ENCODE measurements around the gene TRMT1.
"Not testable (repeated sequence)": the region's sequence is repeated elsewhere in the genome, so short reads cannot be mapped to it uniquely, and the experiment has no call there.

Gene TRMT1

DNA sequence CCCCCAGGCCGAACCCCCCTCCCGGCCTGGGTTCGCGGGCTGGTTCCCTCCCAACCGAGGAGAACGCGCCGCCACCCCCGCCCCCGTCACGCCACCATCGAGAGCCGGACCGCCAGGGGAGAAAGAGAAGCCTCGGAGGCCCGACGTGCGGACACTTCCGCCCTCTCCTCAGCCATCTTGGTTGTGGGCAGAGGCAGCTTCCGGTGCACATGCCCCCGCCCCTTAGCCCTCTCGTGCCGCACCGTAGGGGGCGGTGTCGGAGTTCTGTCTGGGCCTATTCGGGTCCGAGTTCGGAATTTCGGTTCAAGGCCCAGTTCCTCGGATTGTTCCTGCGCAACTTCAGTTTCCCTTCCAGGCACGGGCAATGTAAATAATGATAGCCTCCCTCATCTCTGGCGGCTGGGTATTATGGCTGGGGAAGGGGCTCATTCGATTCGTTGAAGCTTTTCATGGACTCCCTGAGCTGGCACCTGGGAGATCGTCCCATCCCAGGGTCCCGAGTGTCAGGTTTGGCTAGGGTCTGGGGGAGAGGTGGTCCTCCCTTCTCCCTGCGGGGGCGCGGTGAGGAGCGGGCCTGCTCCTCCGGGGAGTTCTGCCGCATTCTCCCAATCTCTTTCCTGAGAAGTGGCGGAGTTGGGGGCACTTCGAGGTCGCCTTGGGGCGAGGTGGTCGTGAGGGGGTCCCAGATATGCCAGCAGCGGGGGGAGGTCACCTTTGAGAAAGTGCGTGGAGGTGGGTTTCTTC, 33.8 kb upstream of the TRMT1 start, which contains the start of the genes IER2 and STX10:
Gene IER2 (plus strand): TSS at position 225 of the 744 bp plus-strand sequence. CDS start 2,776 bp downstream, outside the sequence.
Gene STX10 (minus strand): TSS at position 189 of the 744 bp plus-strand sequence. CDS start 202 bp downstream, outside the sequence.
- DNase-seq: peak; percentile 95

DNA sequence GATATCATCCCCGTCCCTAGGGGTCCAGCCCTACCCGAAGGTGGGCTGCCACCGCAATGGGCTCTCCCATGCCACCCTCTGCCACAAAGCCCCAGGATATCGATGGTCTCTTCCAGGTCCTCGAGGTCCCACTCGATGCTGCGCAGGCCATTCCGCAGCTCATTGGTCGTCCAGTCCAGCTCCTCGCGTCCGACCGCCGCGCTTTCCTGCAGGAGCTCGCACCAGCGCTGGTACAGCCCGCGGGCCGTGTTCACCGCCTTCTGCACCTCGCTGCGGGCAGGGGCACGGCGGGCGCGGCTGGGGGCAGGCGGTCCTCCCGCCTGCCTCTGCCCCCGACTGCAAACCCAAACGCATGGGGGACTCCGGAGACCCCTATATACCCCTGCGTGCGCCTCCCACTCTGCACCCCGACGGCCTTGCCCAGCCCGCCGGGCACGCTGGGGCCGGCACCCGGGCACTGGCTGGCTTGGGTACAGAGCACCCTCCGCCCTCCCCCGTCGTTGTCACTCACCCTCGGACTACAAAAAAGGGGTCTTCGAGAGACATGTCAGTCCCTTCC, 33.2 kb upstream of the TRMT1 start:
- DNase-seq: peak; percentile 40

DNA sequence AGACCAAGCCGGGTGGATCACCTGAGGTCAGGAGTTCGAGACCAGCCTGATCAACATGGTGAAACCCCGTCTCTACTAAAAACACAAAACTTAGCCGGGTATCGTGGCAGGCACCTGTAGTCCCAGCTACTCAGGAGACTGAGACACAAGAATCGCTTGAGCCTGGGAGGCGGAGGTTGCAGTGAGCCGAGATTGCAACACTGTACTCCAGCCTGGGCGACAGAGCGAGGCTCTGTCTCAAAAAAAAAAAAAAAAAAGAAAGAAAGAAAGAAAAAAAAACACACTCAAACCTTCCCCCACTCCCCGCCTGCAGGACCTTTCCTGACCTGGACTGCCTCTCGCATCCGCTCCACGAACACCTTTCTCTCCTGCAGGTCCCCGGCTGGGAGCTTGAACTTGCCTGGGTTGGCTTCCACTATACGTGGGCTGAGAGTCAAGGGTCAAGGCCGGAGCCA, 32.7 kb upstream of the TRMT1 start:
- DNase-seq: not testable (repeated sequence)

DNA sequence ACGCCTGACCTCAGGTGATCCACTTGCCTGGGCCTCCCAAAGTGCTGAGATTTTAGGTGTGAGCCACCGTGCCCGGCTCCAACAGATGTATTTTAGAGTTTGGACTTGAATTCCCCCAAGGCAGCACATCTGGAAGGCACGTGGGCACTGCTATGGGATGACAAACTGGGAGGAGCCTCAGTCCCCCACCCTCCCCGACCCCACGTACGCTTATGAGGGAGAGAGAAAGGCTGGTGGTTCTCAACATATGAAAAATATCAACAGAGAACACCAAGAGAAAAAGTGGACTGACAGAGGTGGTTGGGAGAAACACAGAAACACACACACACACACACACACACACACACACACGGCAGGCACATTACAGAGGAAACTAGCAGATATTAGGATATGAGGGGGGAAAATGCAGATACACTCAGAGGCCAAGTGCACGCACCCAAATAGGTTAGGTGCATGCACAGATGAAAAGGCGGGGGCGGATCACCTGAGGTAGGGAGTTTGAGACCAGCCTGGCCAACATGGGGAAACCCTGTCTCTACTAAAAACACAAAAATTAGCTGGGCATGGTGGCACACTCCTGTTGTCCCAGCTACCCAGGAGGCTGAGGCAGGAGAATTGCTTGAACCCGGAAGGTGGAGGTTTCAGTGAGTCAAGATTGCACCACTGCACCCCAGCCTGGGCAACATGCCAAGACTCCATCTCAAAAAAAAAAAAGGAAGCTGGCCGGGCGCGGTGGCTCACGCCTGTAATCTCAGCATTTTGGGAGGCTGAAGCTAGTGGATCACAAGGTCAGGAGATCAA, 30.4 kb upstream of the TRMT1 start:
- no peak for DNase-seq

DNA sequence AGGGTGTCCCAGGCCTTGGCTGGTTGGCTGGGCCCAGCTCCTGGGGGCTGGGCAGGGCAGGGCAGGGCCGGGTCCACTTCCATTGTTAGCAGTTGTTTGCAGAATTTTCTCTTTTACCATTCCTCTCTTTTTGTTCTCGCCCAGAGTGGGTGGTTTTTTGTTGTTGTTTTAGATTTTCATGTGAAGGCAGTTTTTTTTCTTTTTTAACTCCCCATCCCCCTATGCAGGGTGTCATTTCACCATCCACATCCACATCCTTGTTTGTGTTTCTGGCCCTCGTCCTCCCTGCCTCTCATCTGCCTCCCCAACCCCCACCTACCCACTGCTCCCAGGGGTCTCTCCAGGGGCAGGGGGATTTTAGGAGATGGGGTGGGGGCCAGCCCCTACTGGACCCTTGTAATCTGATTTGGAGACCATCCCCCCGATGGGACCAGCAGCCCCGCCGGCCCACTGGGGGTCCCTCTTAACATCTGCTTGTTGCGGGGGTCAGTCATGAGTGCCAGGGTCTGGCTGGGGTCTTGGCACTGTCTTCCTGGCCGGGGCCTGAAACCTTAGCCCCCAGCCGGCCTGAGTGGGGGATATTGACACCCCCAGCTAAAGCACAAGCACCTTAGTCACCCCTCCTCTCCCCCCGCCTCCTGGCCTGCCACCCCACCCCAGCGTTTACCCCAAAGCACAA, 23.2 kb upstream of the TRMT1 start:
- DNase-seq: no peak

DNA sequence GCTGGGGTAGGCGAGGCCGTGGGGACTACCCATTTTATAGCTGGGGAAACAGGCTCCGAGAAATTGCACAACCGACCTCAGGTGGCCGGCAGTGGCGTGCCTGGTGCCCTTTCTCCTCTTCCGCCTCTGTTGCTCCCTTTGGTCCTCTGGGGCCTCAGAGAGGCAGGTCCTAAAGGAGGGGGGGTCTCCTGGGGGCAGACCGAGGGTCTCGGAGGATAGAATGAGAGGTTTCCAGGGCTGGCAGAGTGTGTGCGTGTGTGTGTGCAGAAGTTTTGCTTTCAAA, 22.3 kb upstream of the TRMT1 start:
- DNase-seq: no peak

DNA sequence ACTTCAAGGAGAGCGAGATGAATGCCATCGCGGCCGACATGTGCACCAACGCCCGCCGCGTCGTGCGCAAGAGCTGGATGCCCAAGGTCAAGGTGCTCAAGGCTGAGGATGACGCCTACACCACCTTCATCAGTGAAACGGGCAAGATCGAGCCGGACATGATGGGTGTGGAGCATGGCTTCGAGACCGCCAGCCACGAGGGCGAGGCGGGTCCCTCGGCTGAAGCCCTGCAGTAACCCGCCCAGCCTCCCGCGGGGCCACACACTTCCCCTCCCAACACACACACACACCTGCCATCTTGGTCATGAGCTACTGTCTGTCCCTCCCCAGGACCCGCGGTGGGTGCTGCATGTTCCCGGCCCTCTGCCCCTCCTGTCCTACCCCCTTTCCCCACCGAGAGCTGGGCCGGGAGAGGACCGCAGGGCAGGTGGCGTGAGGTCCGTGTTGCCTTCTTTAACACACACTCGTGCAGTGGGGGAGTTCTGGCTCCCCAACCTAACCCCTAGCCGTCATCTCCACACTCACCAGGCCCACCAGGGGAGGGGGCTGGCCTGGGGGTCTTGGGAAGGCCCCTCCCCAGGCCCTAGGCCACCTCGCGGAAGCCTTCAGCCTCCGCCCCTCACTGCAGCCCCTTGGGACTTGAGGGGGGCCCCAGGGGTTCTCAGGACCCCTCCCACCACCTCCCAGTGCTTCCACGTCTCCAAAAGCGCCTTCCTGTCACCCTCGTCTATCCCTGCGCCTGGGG, 21.8 kb upstream of the TRMT1 start:
- DNase-seq: no peak

DNA sequence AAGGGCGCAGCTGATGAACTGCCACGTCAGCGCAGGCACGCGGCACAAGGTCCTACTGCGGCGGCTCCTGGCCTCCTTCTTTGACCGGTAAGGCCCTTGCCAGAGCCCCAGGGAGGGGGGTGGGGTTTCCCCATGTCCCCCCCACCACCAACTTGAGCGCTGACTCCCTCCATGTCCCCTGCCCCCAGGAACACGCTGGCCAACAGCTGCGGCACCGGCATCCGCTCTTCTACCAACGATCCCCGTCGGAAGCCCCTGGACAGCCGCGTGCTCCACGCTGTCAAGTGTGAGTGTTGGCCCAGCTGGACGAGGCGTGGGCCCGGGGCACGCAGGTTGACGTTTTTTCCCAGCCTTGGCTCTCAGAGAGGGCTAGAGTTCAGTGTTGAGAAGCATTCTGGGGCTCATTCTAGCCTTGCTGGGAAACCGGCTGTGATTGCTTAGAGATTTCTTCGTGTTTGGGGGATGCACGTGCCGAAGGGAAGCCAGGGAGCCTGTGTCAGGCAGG, 20.8 kb upstream of the TRMT1 start:
- DNase-seq: no peak

DNA sequence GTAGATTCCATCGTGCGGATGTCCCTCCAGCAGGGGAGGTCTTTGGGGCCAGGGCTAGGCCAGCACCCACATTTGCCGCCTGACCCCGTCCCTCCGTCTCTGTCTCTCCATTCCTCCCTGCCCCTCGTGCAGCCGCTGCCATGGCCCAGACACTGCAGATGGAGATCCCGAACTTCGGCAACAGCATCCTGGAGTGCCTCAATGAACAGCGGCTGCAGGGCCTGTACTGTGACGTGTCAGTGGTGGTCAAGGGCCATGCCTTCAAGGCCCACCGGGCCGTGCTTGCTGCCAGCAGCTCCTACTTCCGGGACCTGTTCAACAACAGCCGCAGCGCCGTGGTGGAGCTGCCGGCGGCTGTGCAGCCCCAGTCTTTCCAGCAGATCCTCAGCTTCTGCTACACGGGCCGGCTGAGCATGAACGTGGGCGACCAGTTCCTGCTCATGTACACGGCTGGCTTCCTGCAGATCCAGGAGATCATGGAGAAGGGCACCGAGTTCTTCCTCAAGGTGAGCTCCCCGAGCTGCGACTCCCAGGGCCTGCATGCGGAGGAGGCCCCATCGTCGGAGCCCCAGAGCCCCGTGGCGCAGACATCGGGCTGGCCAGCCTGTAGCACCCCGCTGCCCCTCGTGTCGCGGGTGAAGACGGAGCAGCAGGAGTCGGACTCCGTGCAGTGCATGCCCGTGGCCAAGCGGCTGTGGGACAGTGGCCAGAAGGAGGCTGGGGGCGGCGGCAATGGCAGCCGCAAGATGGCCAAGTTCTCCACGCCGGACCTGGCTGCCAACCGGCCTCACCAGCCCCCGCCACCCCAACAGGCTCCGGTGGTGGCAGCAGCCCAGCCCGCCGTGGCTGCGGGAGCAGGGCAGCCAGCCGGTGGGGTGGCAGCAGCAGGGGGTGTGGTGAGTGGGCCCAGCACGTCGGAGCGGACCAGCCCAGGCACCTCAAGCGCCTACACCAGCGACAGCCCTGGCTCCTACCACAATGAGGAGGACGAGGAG, 18.8 kb upstream of the TRMT1 start:
- no peak for DNase-seq

DNA sequence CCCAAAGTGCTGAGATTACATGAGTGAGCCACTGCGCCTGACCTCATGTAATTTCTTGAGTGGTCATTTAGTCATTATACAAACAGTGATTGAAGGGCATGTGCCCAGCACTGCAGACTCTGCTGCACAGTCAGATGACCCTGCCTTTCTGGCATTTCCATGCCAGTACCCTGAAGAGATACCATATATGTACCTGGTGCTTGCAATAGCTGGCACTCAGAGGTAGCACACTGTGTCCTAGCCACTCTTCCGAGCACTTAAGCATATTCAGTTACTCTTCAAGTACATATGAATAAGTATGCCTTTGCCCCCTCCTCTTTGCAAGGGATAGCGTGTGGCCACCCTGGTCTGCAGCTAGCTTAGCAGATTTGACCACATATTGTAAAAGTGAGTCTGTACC, 18.1 kb upstream of the TRMT1 start:
- DNase-seq: no peak

DNA sequence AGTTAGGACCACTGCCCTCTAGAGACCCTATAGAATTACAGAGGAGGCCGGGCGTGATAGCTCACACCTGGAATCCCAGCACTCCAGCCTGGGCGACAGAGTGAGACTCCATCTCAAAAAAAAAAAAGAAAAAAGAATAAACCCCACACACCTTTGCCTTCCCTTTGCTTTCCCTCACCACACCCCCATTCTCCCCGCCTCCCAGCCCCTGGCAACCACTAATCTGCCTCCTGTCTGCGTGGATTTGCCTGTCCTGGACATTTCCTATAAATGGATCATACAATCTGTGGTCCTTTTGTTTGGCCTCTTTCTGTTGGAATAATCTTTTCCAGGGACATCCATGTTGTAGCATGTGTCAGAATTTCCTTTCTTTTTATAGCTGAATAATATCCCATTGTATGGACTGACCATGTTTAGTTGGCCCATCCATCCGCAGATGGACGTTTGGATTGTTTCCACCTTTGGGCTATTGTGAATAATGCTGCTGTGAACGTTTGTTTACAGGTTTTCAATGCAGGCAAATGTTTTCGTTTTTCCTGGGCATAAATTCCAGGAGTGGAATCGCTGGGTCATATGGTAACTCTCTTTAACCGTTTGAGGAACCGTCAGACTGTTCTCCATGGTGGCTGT, 16.8 kb upstream of the TRMT1 start:
- DNase-seq: no peak

DNA sequence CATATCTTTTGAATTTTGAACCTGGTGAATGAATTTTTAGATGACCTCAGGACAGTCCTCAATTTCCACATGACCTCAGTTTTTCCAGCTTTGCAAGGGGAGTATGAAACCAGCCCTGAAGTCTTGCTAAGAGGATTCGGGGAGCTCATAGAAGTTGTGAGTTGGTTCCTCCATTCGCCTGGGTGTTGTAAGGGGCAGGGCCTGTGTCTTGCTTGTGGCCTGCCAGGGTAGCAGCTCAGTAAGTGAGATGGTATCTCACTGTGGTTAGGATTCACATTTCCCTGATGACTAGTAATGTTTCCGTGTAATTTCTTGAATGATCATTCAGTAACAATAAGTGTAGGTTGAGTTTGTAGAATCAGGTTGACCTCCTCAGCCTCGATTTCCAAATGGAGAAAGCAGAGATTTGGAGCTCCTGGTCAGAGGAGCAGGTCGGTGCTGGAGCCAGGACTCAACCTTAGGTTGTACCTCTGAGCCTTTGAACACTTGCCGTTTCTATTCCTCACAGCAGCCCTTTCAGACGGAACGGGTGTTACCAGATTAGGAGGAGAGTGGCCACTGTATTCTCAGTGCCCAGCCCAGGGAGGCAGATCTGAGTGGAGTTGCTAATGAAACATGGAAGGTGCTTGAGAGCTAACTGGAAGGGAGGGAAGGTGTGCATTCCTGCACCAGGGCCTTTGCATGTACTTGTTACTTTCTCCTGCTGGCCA, 16.1 kb upstream of the TRMT1 start:
- peak; percentile 75 for DNase-seq

DNA sequence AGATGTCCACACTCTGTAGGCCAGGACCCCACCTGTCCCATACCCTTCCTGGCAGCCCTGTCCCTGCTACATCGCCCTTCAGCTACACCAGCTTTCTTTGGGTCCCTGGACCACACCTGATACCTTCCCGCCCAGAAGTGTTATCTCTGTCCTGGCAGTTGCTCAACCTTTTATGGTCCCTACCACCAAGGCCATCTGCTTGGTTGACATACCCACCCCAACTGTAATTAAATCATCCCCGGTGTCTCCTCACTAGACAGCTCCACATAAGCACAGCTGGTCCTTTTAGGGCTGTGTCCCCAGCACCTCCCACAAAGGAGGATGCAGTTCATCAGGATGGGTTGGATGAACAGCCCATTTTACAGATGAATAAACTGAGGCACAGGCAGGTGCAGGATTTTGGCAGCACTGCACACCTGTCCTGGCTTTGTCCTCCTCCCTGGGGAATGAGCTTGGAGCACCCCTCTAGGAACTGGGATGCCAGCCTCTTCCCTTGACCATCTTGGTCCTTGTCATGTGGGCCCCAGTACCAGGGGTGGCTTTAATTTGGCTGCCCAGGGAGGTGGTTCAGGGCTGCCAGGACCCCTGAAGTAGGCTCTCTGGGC, 14.4 kb upstream of the TRMT1 start:
- no peak for DNase-seq

DNA sequence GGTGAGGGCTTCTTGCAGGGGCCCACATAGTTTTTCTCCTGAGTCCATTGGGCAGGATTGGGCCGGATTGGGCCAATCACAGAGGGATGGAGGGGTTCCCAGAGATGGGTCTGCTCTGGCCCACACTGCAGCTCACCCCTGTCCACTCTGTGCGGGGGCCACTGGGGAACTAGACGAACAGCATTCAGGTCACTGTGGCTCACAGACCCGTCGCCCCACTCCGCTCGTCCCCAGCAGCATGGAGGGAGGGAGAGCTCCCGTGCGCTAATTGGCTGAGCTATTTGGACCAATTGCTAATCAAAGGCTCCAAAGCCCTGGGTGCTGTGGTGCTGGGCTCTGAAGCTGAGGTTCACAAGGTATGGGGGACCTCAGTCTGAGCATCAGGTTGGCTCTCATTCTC, 12.8 kb upstream of the TRMT1 start:
- no peak for DNase-seq

DNA sequence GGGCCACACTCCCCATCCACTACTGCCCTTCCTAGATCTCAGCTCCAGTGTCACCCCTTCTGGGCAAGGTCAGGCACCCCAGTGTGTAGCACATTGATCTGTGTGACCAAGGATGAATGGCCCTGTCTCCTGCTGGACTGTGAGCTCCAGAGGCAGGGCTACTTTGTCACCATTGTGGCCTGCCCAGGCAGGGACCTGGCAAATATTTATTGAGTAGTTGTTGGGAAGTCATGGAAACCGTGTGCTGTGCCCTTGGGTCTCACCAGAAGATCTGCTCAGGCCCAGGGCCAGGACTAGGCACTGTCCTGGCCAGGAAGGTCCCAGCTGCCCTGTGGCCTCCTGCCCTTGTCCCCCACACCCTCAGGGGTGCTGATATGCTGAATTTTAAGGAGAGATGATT, 12.0 kb upstream of the TRMT1 start:
- DNase-seq: no peak

DNA sequence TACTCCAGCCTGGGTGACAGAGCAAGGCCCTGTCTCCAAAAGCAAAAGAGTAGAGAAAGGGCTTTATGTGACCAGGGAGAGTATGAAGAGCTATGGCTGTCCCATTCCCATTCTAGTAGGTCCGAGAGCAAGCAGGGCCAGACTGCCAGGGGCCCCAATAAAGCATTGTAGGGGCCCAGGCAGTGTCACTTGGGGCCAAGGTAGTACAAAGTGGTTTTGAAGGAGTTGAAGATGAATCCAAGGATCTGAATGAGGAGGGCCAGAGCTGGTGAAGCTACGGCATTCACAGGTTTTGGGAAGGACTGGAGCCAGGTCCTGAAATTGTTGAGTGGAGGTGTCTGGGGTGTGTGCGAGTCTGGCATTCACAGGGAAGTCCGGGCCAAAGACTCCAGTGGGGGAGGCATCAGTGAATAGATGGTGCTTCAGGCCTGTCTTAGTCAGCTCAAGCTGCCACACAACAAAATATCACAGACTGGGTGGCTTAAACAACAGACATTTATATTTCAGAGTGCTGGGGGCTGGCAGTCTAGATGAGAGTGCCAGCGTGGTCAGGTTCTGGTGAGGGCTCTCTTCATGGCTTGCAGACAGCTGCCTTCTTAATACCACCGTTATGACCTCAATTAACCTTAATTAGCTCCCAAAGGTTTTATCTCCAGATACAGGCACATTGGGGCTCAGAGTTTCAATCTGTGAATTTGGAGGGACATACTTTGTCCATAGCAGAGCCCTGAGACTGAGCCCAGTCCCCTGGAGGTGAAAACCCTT, 11.5 kb upstream of the TRMT1 start:
- no peak for DNase-seq

DNA sequence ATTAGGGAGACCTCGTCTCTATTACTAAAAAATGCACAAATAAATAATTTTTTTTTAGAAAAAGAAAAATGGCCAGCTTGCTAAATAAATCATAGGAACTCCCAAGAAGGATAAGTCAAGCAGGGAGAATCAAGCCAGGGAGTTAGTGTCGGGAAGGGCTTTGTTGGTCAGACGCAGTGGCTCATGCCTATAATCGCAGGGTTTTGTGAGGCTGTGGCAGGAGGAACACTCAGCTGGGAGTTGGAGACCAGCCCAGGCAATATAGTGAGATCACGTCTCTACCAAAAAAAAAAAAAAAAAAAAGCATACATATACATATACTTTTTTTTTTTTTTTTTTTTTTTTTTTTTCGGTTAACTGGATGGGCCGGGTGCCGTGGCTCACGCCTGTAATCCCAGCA, 10.5 kb upstream of the TRMT1 start:
- DNase-seq: no peak
